Ovary (tissue), 3 donors: Measurements from ENCODE around the gene HUNK.

ENCODE experiments used
- CTCF ChIP-seq, 3 donors: fragments of 450-650 bp in 2 of 3; fragments of 200-600 bp in 1 of 3; IDR thresholded peaks; one replicate each; pipeline versions ENCODE4 v1.5.1 to v1.8.0; 2016 to 2022; ENCODE audit warnings: antibody characterized with exemption in 3 of 3, mild to moderate bottlenecking in 1 of 3
- POLR2A ChIP-seq: fragments of 450-650 bp; IDR thresholded peaks from one replicate; pipeline ENCODE4 v1.6.1; 2017; ENCODE audit warnings: antibody characterized with exemption, mild to moderate bottlenecking, moderate library complexity
- donor health status: DM: no; HTN: no; CAD: no.

- TF ChIP-seq CTCF (IDR thresholded peaks at IDR 0.05), result no peak
- TF ChIP-seq POLR2A, result no peak
Observed at GRCh38 chr21:31873275-31873695, 465 bp downstream of the HUNK start.
